GM12875 (cell line): Measurements from ENCODE around the gene SMIM24.

Source experiments
- H3K4me3 ChIP-seq: one replicate; pipeline ENCODE4 v1.5.1; 2011; ENCODE audit warnings: low read depth, low read length, control low read depth
- CTCF ChIP-seq: IDR thresholded peaks from 2 replicates; pipeline ENCODE4 v1.5.1; 2011; ENCODE audit warnings: low read depth, mild to moderate bottlenecking, control low read depth, inconsistent platforms, low read length, moderate library complexity, borderline replicate concordance; ENCODE audit not compliant: insufficient read depth

Gene SMIM24

GRCh38 chr19:3493651-3494050 lies 13.3 kb upstream of the SMIM24 start:
- H3K4me3 ChIP-seq: no peak overlapping the region
- TF ChIP-seq CTCF: no peak

DNA sequence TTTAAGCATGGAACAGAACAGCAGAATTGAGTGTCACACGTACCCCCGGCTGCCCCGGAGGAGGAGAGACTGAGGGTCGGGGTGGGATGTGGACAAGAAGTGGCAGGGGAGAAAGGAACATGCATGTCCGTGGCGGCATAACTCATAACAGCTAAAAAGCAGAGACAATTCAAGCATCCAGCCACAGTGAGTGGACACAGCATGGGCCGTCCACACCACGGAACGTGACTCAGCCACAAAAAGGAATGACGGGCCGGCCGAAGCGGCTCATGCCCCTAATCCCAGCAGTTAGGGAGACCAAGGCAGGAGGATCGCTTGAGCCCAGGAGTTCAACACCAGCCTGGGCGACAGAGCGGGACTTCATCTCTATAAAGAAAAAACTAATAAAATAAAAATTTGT lies 12.6 kb upstream of the SMIM24 start:
- no peak for TF ChIP-seq CTCF
- no peak overlapping the region for H3K4me3 ChIP-seq

- H3K4me3 ChIP-seq: no peak overlapping the region
- TF ChIP-seq CTCF: no peak
Observed at GRCh38 chr19:3492131-3492839, 12.0 kb upstream of the SMIM24 start.

- no peak for TF ChIP-seq CTCF
- no peak overlapping the region for H3K4me3 ChIP-seq
Observed at GRCh38 chr19:3491396-3492119, 11.2 kb upstream of the SMIM24 start.

GRCh38 chr19:3483226-3483628 lies 2.9 kb upstream of the SMIM24 start, which contains the start of gene SMIM44:
Gene SMIM44, minus strand, starts transcription at chr19:3483441. Its CDS starts 38 bp downstream, at chr19:3483403.
- TF ChIP-seq CTCF: no peak

GRCh38 chr19:3482507-3483225 lies 2.3 kb upstream of the SMIM24 start:
- TF ChIP-seq CTCF: no peak
- H3K4me3 ChIP-seq: no peak overlapping the region

More at GRCh38 chr19:3483226-3483628, 2.9 kb upstream of the SMIM24 start, which contains the start of gene SMIM44:
- H3K4me3 ChIP-seq: no peak within 1 kb of the TSS
